HG02870 (cell line): ENCODE data around the gene AXIN2.

Experiments used
- ATAC-seq: cut with Tn5 transposase; IDR thresholded peaks from one replicate; pipeline ENCODE4 v1.9.1; 2021; ENCODE audit warnings: mild to moderate bottlenecking, moderate library complexity; ENCODE audit not compliant: unreplicated experiment

AXIN2 gene

GRCh38 chr17:65556014-65556909 lies 5.2 kb downstream of the AXIN2 start:
- peak; percentile 31 for ATAC-seq

- ATAC-seq: no peak
These were observed 6.8 kb downstream of the AXIN2 start for GRCh38 chr17:65554553-65555223.

GRCh38 chr17:65553646-65554552 lies 7.5 kb downstream of the AXIN2 start:
- no peak for ATAC-seq

GRCh38 chr17:65553009-65553645 lies 8.3 kb downstream of the AXIN2 start:
- no peak for ATAC-seq

GRCh38 chr17:65552214-65552613 lies 9.2 kb downstream of the AXIN2 start:
- ATAC-seq: no peak

GRCh38 chr17:65551267-65552040 lies 10.0 kb downstream of the AXIN2 start:
- ATAC-seq: no peak

- ATAC-seq: no peak
These were observed 10.7 kb downstream of the AXIN2 start for GRCh38 chr17:65550758-65551157.

- ATAC-seq: no peak
These were observed 11.3 kb downstream of the AXIN2 start for GRCh38 chr17:65550075-65550662.

- no peak for ATAC-seq
These were observed 13.0 kb downstream of the AXIN2 start for GRCh38 chr17:65548269-65548969.

GRCh38 chr17:65547253-65547670 lies 14.2 kb downstream of the AXIN2 start:
- no peak for ATAC-seq

- no peak for ATAC-seq
These were observed 14.9 kb downstream of the AXIN2 start for GRCh38 chr17:65546579-65546978.

- no peak for ATAC-seq
These were observed 15.5 kb downstream of the AXIN2 start for GRCh38 chr17:65545705-65546523.

GRCh38 chr17:65544672-65545071 lies 16.8 kb downstream of the AXIN2 start:
- ATAC-seq: no peak

- ATAC-seq: no peak
These were observed 18.8 kb downstream of the AXIN2 start for GRCh38 chr17:65542610-65543009.

GRCh38 chr17:65542067-65542466 lies 19.4 kb downstream of the AXIN2 start:
- no peak for ATAC-seq

- ATAC-seq: no peak
These were observed 20.0 kb downstream of the AXIN2 start for GRCh38 chr17:65541453-65541852.

GRCh38 chr17:65539630-65540266 lies 21.7 kb downstream of the AXIN2 start:
- no peak for ATAC-seq
